ENCODE measurements around the gene TMEM267. TPM values are rescaled to one million over a fixed set of nuclear protein-coding genes. Genes with fewer than 3 reads are reported as not detected.

The TMEM267 gene
- total RNA-seq, 1 experiment from 2014 or later, result 17.5 TPM

DNA sequence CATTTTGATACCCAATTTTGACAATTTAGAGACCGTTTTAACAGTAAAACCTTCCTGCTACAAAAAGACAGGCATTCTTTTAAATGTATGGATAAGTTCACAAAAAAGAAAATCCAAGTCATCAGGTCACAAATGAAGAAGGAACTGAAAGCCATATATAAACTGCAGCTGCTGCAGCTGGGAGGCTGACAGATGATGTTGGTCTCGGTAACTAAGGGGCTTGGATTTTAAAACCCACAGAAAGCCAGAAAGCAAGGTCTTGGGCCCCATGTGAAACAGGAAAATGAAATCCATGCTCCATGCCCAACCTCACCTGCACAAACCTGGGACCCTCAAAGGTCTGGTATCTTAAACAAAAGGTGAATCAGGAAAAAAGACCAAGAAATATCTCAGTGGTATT is 47.0 kb upstream of the TMEM267 start (continued):
- TF ChIP-seq, protein P1, sequence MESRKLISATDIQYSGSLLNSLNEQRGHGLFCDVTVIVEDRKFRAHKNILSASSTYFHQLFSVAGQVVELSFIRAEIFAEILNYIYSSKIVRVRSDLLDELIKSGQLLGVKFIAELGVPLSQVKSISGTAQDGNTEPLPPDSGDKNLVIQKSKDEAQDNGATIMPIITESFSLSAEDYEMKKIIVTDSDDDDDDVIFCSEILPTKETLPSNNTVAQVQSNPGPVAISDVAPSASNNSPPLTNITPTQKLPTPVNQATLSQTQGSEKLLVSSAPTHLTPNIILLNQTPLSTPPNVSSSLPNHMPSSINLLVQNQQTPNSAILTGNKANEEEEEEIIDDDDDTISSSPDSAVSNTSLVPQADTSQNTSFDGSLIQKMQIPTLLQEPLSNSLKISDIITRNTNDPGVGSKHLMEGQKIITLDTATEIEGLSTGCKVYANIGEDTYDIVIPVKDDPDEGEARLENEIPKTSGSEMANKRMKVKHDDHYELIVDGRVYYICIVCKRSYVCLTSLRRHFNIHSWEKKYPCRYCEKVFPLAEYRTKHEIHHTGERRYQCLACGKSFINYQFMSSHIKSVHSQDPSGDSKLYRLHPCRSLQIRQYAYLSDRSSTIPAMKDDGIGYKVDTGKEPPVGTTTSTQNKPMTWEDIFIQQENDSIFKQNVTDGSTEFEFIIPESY (IDR thresholded peaks at IDR 0.05; ENCODE audit: extremely low read depth, insufficient replicate concordance, low read length), result no peak

GRCh38 chr5:43523662-43524072 is 40.0 kb upstream of the TMEM267 start:
- H3K27ac ChIP-seq (ENCODE audit: low read depth, low read length), result no peak overlapping the region
- no peaks in the 10 kb centered on the region for H3K9me3 ChIP-seq (ENCODE audit: control insufficient read depth in 1 of 2, insufficient read depth in 1 of 2, low read depth in 1 of 2, low read length in 2 of 2)
- ATAC-seq (no peak), DNase-seq (ENCODE audit: low read depth, low spot score) (no peak)
- CTCF ChIA-PET, result no interaction called here
- no peak overlapping the region for H3K9ac ChIP-seq (ENCODE audit: low read length)
- H3K4me3 ChIP-seq (replicated peaks in 1 of 2; ENCODE audit: low read depth in 1 of 2, low read length in 2 of 2), result no peak overlapping the region
- no peaks in the 10 kb centered on the region for H3K79me2 ChIP-seq (ENCODE audit: insufficient read depth, low read length)
- H3K27me3 ChIP-seq (ENCODE audit: insufficient read depth, low read length), result no peaks in the 10 kb centered on the region
- no peaks in the 10 kb centered on the region for H3K9me2 ChIP-seq (ENCODE audit: insufficient read depth)
- no peaks in the 10 kb centered on the region for H4K20me1 ChIP-seq (ENCODE audit: insufficient read depth)
- TF ChIP-seq EGR1 (IDR thresholded peaks at IDR 0.05; ENCODE audit: low read depth), result no peak
- TF ChIP-seq EZH2phosphoT487 (IDR thresholded peaks at IDR 0.05; ENCODE audit: borderline replicate concordance), result no peak
- TF ChIP-seq, protein P1 (IDR thresholded peaks at IDR 0.05; ENCODE audit: extremely low read depth, insufficient replicate concordance, low read length), result no peak
- TF ChIP-seq RAD21 (IDR thresholded peaks at IDR 0.05; ENCODE audit: low read depth), result no peak
- TF ChIP-seq, protein P2, sequence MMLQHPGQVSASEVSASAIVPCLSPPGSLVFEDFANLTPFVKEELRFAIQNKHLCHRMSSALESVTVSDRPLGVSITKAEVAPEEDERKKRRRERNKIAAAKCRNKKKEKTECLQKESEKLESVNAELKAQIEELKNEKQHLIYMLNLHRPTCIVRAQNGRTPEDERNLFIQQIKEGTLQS (IDR thresholded peaks at IDR 0.05), result no peak
- no peak for TF ChIP-seq FOSL1 (IDR thresholded peaks at IDR 0.05; ENCODE audit: low read depth)
- TF ChIP-seq SIN3A (IDR thresholded peaks at IDR 0.05; ENCODE audit: low read depth), result no peak
- no peak for TF ChIP-seq JUND (IDR thresholded peaks at IDR 0.05)
- TF ChIP-seq YY1 (IDR thresholded peaks at IDR 0.05; ENCODE audit: extremely low read depth, insufficient replicate concordance, low read depth, low read length), result no peak
- TF ChIP-seq, protein P3, sequence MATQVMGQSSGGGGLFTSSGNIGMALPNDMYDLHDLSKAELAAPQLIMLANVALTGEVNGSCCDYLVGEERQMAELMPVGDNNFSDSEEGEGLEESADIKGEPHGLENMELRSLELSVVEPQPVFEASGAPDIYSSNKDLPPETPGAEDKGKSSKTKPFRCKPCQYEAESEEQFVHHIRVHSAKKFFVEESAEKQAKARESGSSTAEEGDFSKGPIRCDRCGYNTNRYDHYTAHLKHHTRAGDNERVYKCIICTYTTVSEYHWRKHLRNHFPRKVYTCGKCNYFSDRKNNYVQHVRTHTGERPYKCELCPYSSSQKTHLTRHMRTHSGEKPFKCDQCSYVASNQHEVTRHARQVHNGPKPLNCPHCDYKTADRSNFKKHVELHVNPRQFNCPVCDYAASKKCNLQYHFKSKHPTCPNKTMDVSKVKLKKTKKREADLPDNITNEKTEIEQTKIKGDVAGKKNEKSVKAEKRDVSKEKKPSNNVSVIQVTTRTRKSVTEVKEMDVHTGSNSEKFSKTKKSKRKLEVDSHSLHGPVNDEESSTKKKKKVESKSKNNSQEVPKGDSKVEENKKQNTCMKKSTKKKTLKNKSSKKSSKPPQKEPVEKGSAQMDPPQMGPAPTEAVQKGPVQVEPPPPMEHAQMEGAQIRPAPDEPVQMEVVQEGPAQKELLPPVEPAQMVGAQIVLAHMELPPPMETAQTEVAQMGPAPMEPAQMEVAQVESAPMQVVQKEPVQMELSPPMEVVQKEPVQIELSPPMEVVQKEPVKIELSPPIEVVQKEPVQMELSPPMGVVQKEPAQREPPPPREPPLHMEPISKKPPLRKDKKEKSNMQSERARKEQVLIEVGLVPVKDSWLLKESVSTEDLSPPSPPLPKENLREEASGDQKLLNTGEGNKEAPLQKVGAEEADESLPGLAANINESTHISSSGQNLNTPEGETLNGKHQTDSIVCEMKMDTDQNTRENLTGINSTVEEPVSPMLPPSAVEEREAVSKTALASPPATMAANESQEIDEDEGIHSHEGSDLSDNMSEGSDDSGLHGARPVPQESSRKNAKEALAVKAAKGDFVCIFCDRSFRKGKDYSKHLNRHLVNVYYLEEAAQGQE (IDR thresholded peaks at IDR 0.05; ENCODE audit: low read depth), result no peak
- TF ChIP-seq TCF7L2 (IDR thresholded peaks at IDR 0.05; ENCODE audit: borderline replicate concordance, extremely low read depth, insufficient read depth, insufficient read length), result no peak
- TF ChIP-seq ZNF274 (IDR thresholded peaks at IDR 0.05; ENCODE audit: low read depth, low read length), result no peak
- TF ChIP-seq, protein P4, sequence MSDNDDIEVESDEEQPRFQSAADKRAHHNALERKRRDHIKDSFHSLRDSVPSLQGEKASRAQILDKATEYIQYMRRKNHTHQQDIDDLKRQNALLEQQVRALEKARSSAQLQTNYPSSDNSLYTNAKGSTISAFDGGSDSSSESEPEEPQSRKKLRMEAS (IDR thresholded peaks at IDR 0.05), result no peak
- no peak overlapping the region for H2AFZ ChIP-seq (ENCODE audit: low read depth, low read length, poor library complexity, severe bottlenecking)
- peaks cover 7 to 12% of the 10 kb centered on the region in 2 experiments for H3K36me3 ChIP-seq (ENCODE audit: control insufficient read depth in 1 of 2, insufficient read depth in 2 of 2, low read length in 2 of 2)
- RAD21 ChIA-PET (ENCODE audit: low non-redundant PET in 1 of 2, low total read pairs in 2 of 2, uncharacterized antibody in 2 of 2, unreplicated experiment in 2 of 2), result no interaction called here
- no peaks in the 10 kb centered on the region for H3K4me1 ChIP-seq (ENCODE audit: control insufficient read depth in 1 of 2, insufficient read depth in 2 of 2, low read length in 2 of 2)
- POLR2A ChIA-PET, result interaction anchor here (1.1 to 2.3 kb wide), 2 partner anchors 9 to 40 kb away, joined by 3 to 8 read pairs; partner anchors contain the start of genes C5orf34 and TMEM267
- intact Hi-C loops (cut with micrococcal nuclease), result no loop called here
- no TSS peak for BruUV-seq (replicated peaks)
- no peak overlapping the region for H3K4me2 ChIP-seq (ENCODE audit: low read length)

All from HCT116 (cell line).